Uterus (tissue), 2 donors: ENCODE measurements around the gene SLC12A5.

Source experiments
- POLR2A ChIP-seq, 2 donors: fragments of 450-650 bp; IDR thresholded peaks; one replicate each; pipeline ENCODE4 v1.6.1; 2016; ENCODE audit warnings: antibody characterized with exemption in 2 of 2, mild to moderate bottlenecking in 1 of 2, moderate library complexity in 1 of 2
- TF ChIP-seq, protein P1 (sequence below), 4 experiments: fragments of 200-600 bp in 2 of 4; fragments of 450-650 bp in 2 of 4; sonication (generic) in 2 of 4; IDR thresholded peaks; one replicate each; pipeline ENCODE4 v1.5.1; 2016 to 2019; ENCODE audit warnings: antibody characterized with exemption in 4 of 4, mild to moderate bottlenecking in 2 of 4, moderate library complexity in 1 of 4

DNA sequence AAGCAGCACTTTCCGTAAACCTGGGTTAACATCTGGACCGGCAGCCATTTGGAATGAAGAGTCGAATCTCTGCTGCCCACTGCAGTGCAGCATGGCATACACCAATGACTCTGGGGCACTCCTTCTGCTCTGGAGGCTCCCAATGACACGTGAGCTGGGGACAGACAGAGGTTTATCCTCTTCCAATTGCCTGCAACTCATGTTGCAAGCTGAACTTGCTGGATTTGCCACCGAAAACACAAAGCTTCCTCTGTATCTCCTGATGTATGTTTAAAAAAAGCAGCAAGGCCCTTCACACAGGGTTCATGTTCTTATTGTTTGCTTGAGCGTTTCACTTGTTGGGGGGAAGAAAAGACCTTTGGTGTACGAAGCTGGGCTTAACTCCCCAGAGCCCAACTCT lies 49.9 kb downstream of the SLC12A5 start:
- TF ChIP-seq, protein P1, sequence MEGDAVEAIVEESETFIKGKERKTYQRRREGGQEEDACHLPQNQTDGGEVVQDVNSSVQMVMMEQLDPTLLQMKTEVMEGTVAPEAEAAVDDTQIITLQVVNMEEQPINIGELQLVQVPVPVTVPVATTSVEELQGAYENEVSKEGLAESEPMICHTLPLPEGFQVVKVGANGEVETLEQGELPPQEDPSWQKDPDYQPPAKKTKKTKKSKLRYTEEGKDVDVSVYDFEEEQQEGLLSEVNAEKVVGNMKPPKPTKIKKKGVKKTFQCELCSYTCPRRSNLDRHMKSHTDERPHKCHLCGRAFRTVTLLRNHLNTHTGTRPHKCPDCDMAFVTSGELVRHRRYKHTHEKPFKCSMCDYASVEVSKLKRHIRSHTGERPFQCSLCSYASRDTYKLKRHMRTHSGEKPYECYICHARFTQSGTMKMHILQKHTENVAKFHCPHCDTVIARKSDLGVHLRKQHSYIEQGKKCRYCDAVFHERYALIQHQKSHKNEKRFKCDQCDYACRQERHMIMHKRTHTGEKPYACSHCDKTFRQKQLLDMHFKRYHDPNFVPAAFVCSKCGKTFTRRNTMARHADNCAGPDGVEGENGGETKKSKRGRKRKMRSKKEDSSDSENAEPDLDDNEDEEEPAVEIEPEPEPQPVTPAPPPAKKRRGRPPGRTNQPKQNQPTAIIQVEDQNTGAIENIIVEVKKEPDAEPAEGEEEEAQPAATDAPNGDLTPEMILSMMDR (IDR thresholded peaks at IDR 0.05), result no peak
- TF ChIP-seq POLR2A (IDR thresholded peaks at IDR 0.05), result no peak
